Measurements from ENCODE around the gene CNIH1.
"Not testable (repeated sequence)": the region's sequence is repeated elsewhere in the genome, so short reads cannot be mapped to it uniquely, and the experiment has no call there.

Gene CNIH1

DNA sequence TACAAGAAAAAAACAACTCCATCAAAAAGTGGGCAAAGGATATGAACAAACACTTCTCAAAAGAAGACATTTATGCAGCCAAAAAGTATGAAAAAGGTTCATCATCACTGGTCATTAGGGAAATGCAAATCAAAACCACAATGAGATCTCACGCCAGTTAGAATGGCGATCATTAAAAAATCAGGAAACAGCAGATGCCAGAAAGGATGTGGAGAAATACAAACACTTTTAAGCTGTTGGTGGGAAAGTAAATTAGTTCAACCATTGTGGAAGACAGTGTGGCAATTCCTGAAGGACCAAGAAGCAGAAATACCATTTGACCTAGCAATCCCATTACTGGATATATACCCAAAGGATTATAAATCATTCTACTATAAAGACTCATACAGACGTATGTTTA is 60.6 kb downstream of the CNIH1 start:
- DNase-seq (ENCODE audit: low read depth) = not testable (repeated sequence)

- DNase-seq (ENCODE audit: low read depth) = not testable (repeated sequence)
Measured at GRCh38 chr14:54378893-54379292, 62.3 kb downstream of the CNIH1 start.

- no peak for DNase-seq (ENCODE audit: low read depth)
Measured at GRCh38 chr14:54377501-54377900, 63.7 kb downstream of the CNIH1 start.

DNA sequence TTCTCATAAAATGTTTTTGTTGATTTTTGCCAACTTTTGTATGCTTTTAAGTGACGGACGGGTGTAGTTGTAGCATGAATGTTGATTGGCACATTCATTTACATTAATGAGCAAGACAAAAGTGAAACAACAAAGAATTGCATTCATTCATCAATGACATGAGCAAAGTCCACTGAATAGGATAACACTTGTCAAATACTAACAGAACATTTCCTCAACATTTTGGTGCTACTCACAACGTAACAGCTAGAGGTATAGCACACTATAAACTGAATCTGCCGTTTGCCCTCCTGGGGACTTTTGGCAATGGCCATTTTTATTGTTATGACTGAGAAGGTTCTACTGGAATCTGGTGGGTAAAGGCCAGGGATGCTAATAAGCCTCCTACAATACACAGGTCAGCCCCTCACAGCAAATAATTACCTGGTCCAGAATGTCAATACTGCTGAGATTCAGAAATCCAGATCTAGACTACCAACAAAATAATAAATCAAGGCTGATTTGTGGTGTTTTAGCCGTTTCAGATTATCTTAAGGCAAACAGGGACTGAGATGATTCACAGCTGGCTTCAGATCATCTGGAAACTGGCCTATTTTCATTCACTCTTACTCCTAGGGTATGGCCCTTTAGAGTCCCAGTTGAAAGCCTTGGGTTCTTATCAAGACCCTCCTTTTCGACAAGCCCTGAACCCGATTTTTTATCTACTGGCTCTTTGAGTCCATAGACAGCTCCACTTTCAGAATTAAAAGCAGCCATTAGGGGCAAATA is 66.9 kb downstream of the CNIH1 start:
- no peak for DNase-seq (ENCODE audit: low read depth)
